NCI-H2029 (cell line): ENCODE results near the gene MKNK2.

Source experiments
- DNase-seq: peaks from one replicate; lab custom pipeline; 2025; lab: John Stamatoyannopoulos, UW

MKNK2 gene

GRCh38 chr19:2027361-2027760 lies 23.7 kb downstream of the MKNK2 start:
- no peak for DNase-seq

GRCh38 chr19:2026770-2027169 lies 24.3 kb downstream of the MKNK2 start:
- DNase-seq, result no peak

- no peak for DNase-seq
These were observed 28.8 kb downstream of the MKNK2 start for GRCh38 chr19:2022289-2022688.

- DNase-seq, result peak; percentile 49
These were observed 29.4 kb downstream of the MKNK2 start for GRCh38 chr19:2021453-2022140.

- DNase-seq, result no peak
These were observed 32.3 kb downstream of the MKNK2 start for GRCh38 chr19:2018752-2019151.

GRCh38 chr19:2016041-2016807 lies 34.8 kb downstream of the MKNK2 start:
- peak; percentile 83 for DNase-seq

GRCh38 chr19:2015608-2015950 lies 35.5 kb downstream of the MKNK2 start, which contains the start of gene BTBD2:
Gene BTBD2, minus strand, starts transcription at chr19:2015714. Its CDS starts 11 bp downstream, at chr19:2015703.
- DNase-seq, result peak; percentile 61

- DNase-seq, result no peak
These were observed 36.1 kb downstream of the MKNK2 start for GRCh38 chr19:2014731-2015607.

GRCh38 chr19:2014131-2014571 lies 36.9 kb downstream of the MKNK2 start:
- DNase-seq, result no peak

GRCh38 chr19:2013683-2013961 lies 37.4 kb downstream of the MKNK2 start:
- DNase-seq, result no peak

GRCh38 chr19:2012941-2013682 lies 37.9 kb downstream of the MKNK2 start:
- DNase-seq, result no peak

- DNase-seq, result no peak
These were observed 39.9 kb downstream of the MKNK2 start for GRCh38 chr19:2011169-2011568.

GRCh38 chr19:2010135-2010668 lies 40.8 kb downstream of the MKNK2 start:
- DNase-seq, result no peak

GRCh38 chr19:2003874-2004273 lies 47.2 kb downstream of the MKNK2 start:
- no peak for DNase-seq

GRCh38 chr19:1999856-2000515 lies 51.1 kb downstream of the MKNK2 start:
- no peak for DNase-seq

GRCh38 chr19:1998712-1999708 lies 52.0 kb downstream of the MKNK2 start:
- DNase-seq, result no peak

GRCh38 chr19:1997353-1998233 lies 53.5 kb downstream of the MKNK2 start:
- no peak for DNase-seq

- no peak for DNase-seq
These were observed 58.2 kb downstream of the MKNK2 start for GRCh38 chr19:1992759-1993260.
